SU-DHL-6 (cell line): ENCODE measurements around the gene CRADD.

Experiments used
- EZH2phosphoT487 ChIP-seq: fragments of 200-600 bp; sonication (generic), shearing (Covaris generic); conservative IDR thresholded peaks from 2 replicates; pipeline ENCODE4 v1.6.1; 2018; ENCODE audit warnings: mild to moderate bottlenecking, antibody characterized with exemption, low read length, moderate library complexity, mixed read lengths
- TF ChIP-seq, protein P1 (sequence below): fragments of 200-600 bp; sonication (generic); IDR thresholded peaks from one replicate; pipeline ENCODE4 v1.5.1; 2017; ENCODE audit warnings: antibody characterized with exemption, mild to moderate bottlenecking, low read length, moderate library complexity; ENCODE audit not compliant: insufficient read depth, poor library complexity, severe bottlenecking

DNA sequence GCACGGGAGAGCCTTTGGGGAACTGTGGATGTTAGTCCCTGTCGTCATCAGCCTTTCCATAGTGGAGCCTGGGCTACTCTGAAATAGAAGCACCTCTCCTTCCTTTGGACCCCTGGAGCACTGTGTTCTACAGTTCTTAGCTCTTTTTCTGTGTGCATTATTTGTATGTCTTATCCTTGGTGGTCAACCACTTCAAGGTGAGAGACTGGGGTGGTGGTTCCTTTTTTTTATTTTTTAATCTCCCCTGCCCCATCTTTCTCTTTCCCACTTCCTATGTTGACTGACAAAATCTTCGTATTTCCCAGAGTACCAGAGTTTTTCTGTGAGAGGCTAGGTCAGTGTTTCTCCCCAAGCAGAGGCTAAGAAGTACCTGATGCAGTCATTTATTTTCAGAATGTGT, 111.7 kb downstream of the CRADD start:
- TF ChIP-seq, protein P1, sequence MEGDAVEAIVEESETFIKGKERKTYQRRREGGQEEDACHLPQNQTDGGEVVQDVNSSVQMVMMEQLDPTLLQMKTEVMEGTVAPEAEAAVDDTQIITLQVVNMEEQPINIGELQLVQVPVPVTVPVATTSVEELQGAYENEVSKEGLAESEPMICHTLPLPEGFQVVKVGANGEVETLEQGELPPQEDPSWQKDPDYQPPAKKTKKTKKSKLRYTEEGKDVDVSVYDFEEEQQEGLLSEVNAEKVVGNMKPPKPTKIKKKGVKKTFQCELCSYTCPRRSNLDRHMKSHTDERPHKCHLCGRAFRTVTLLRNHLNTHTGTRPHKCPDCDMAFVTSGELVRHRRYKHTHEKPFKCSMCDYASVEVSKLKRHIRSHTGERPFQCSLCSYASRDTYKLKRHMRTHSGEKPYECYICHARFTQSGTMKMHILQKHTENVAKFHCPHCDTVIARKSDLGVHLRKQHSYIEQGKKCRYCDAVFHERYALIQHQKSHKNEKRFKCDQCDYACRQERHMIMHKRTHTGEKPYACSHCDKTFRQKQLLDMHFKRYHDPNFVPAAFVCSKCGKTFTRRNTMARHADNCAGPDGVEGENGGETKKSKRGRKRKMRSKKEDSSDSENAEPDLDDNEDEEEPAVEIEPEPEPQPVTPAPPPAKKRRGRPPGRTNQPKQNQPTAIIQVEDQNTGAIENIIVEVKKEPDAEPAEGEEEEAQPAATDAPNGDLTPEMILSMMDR = no peak
- no peak for TF ChIP-seq EZH2phosphoT487
